SW480 (cell line): Measurements from ENCODE around the gene POMT1.

Source experiments
- DNase-seq: peaks from one replicate; pipeline ENCODE4 v3.0.0-alpha.2; 2016; ENCODE audit warnings: low spot score

Gene POMT1

GRCh38 chr9:131554843-131555351, 52.2 kb downstream of the POMT1 start:
- no peak for DNase-seq

GRCh38 chr9:131555841-131556673, 53.3 kb downstream of the POMT1 start:
- no peak for DNase-seq

- DNase-seq: no peak
Measured at GRCh38 chr9:131557855-131558548, 55.3 kb downstream of the POMT1 start.

GRCh38 chr9:131559421-131560000, 56.8 kb downstream of the POMT1 start:
- no peak for DNase-seq

GRCh38 chr9:131562032-131562959, 59.6 kb downstream of the POMT1 start:
- DNase-seq: no peak

GRCh38 chr9:131565369-131565768, 62.7 kb downstream of the POMT1 start:
- DNase-seq: no peak

GRCh38 chr9:131566158-131566557, 63.4 kb downstream of the POMT1 start:
- no peak for DNase-seq

- no peak for DNase-seq
Measured at GRCh38 chr9:131567910-131568309, 65.2 kb downstream of the POMT1 start.
